Endothelial cell of umbilical vein (primary cell): ENCODE measurements around the gene EEF1AKMT3. TPM values are rescaled to one million over a fixed set of nuclear protein-coding genes. Genes with fewer than 3 reads are reported as not detected.

ENCODE experiments used
- BruUV-seq: library from RNA; stranded (reverse); fragments of 400-500 nt; replicated peaks from 2 replicates; lab custom pipeline; 2021; lab: Mats Ljungman, UMichigan
- CTCF ChIA-PET: fragments of 300-600, 350-600 bp; sonication (Branson Sonifier 250); formaldehyde crosslinking; loops from one replicate; lab custom pipeline; 2021; ENCODE audit warnings: antibody characterized with exemption, inconsistent platforms; lab: Charles Lee
- POLR2A ChIA-PET: fragments of 300-600, 350-600 bp; sonication (Branson Sonifier 250); formaldehyde crosslinking; loops from one replicate; lab custom pipeline; 2021; ENCODE audit warnings: antibody characterized with exemption, inconsistent platforms; lab: Charles Lee
- DNase-seq: peaks from one replicate; pipeline ENCODE4 v3.0.0-alpha.2; 2011; ENCODE audit warnings: low read depth, low spot score
- FAIRE-seq: peaks from 2 replicates; lab custom pipeline; 2011; peaks lifted over from hg19 to GRCh38; lab: Jason Lieb, UNC
- H2AFZ ChIP-seq: 2 replicates; pipeline ENCODE4 v1.6.0; 2012; ENCODE audit warnings: low read depth, low read length, control low read depth, inconsistent platforms
- H3K27ac ChIP-seq: 2 replicates; pipeline ENCODE4 v1.5.1; 2011; ENCODE audit warnings: low read depth, mild to moderate bottlenecking, control low read depth, low read length, moderate library complexity; ENCODE audit not compliant: insufficient read depth
- H3K27me3 ChIP-seq, 2 experiments: 2 replicates each; pipeline versions ENCODE4 v1.6.0 to v1.6.1; 2011; ENCODE audit warnings: low read length in 2 of 2, mixed read lengths in 1 of 2; ENCODE audit not compliant: control insufficient read depth in 2 of 2, insufficient read depth in 2 of 2
- H3K36me3 ChIP-seq, 2 experiments: 2 replicates in 1 of 2; 3 replicates in 1 of 2; pipeline ENCODE4 v1.5.1; 2011; ENCODE audit warnings: low read length in 2 of 2, mild to moderate bottlenecking in 1 of 2, moderate library complexity in 1 of 2; ENCODE audit not compliant: control insufficient read depth in 2 of 2, insufficient read depth in 2 of 2; ENCODE audit errors: extremely low read depth in 1 of 2
- H3K4me1 ChIP-seq: 3 replicates; pipeline ENCODE4 v1.5.1; 2011; ENCODE audit warnings: mild to moderate bottlenecking, low read length; ENCODE audit not compliant: control insufficient read depth, insufficient read depth; ENCODE audit errors: extremely low read depth
- H3K4me2 ChIP-seq: 2 replicates; pipeline ENCODE4 v1.6.1; 2011; ENCODE audit warnings: low read length, control low read depth, mixed read lengths; ENCODE audit not compliant: insufficient read depth
- H3K4me3 ChIP-seq, 3 experiments: fragments of 200-600 bp in 1 of 3; sonication (generic), shearing (Covaris generic) in 1 of 3; replicated peaks in 1 of 3; 2 replicates each; pipeline ENCODE4 v1.5.1; 2011 to 2016; ENCODE audit warnings: control low read depth in 3 of 3, low read length in 3 of 3, mild to moderate bottlenecking in 2 of 3, inconsistent platforms in 1 of 3, low read depth in 1 of 3, moderate library complexity in 1 of 3; ENCODE audit not compliant: insufficient read depth in 1 of 3
- H3K79me2 ChIP-seq: 2 replicates; pipeline ENCODE4 v1.6.0; 2012; ENCODE audit warnings: low read length, inconsistent platforms; ENCODE audit not compliant: control insufficient read depth, insufficient read depth
- H3K9ac ChIP-seq: replicated peaks from 2 replicates; pipeline ENCODE3; 2011; ENCODE audit warnings: low read length, control low read depth; ENCODE audit not compliant: insufficient read depth; ENCODE audit errors: extremely low read depth
- H3K9me1 ChIP-seq: replicated peaks from 3 replicates; pipeline ENCODE4 v1.6.0; 2011; ENCODE audit warnings: mild to moderate bottlenecking, low read length; ENCODE audit not compliant: control insufficient read depth, insufficient read depth; ENCODE audit errors: extremely low read depth
- H3K9me3 ChIP-seq: replicated peaks from 2 replicates; pipeline ENCODE4 v1.5.1; 2012; ENCODE audit warnings: low read length, inconsistent platforms; ENCODE audit not compliant: control insufficient read depth, insufficient read depth
- H4K20me1 ChIP-seq: replicated peaks from 2 replicates; pipeline ENCODE3; 2011; ENCODE audit warnings: mild to moderate bottlenecking, low read length; ENCODE audit not compliant: control insufficient read depth, insufficient read depth; ENCODE audit errors: extremely low read depth
- EZH2 ChIP-seq: IDR thresholded peaks from 2 replicates; pipeline ENCODE4 v1.6.1; 2012; ENCODE audit warnings: borderline replicate concordance, low read depth, mild to moderate bottlenecking, moderate library complexity, low read length, inconsistent platforms; ENCODE audit not compliant: severe bottlenecking
- FOS ChIP-seq: IDR thresholded peaks from 2 replicates; pipeline ENCODE4 v1.6.1; 2011; ENCODE audit warnings: mild to moderate bottlenecking, low read length, moderate library complexity, borderline replicate concordance; ENCODE audit not compliant: insufficient read depth
- GATA2 ChIP-seq: IDR thresholded peaks from 2 replicates; pipeline ENCODE4 v1.7.0; 2011; ENCODE audit warnings: low read depth, mild to moderate bottlenecking, moderate library complexity, mixed read lengths, low read length; ENCODE audit not compliant: insufficient read length, insufficient read depth
- JUN ChIP-seq: IDR thresholded peaks from 2 replicates; pipeline ENCODE4 v1.6.1; 2011; ENCODE audit warnings: borderline replicate concordance, low read depth; ENCODE audit not compliant: insufficient read length, insufficient read depth
- MYC ChIP-seq: IDR thresholded peaks from one replicate; pipeline ENCODE4 v1.6.1; 2011; ENCODE audit warnings: mild to moderate bottlenecking, low read depth, low read length
- POLR2A ChIP-seq: IDR thresholded peaks from 2 replicates; pipeline ENCODE4 v1.6.1; 2012; ENCODE audit warnings: low read depth, mild to moderate bottlenecking, control low read depth, low read length
- POLR2AphosphoS5 ChIP-seq: IDR thresholded peaks from 2 replicates; pipeline ENCODE4 v1.6.1; 2012; ENCODE audit warnings: low read depth, mild to moderate bottlenecking, control low read depth, low read length, moderate library complexity; ENCODE audit not compliant: insufficient read depth
- dilution Hi-C: fragments of 300-500 bp; cut with MboI; formaldehyde crosslinking; loops from one replicate; pipeline ENCODE4 v1.15.0; 2019; ENCODE audit warnings: low sequenced_read_pairs; ENCODE audit not compliant: extremely low pct_ligation_motif_present
- intact Hi-C: fragments of 100-400 bp; cut with micrococcal nuclease; formaldehyde crosslinking; loops from one replicate; pipeline ENCODE4 v1.10.0; 2022
- polyA plus RNA-seq, 4 experiments: library from polyadenylated mRNA; depleted of rRNA in 3 of 4; stranded (reverse) in 3 of 4; unstranded in 1 of 4; fragments of >200 nt; gene quantifications; 2 replicates each; pipeline versions ENCODE4 v1.2.1 to v1.2.3, GENCODE V29; 2011 to 2012; ENCODE audit warnings: missing spikeins in 1 of 4
- total RNA-seq: library from RNA; stranded (reverse); gene quantifications from 2 replicates; pipeline ENCODE4 v1.2.3, GENCODE V29; 2021
- TF ChIP-seq, protein P1 (sequence below): IDR thresholded peaks from 2 replicates; pipeline ENCODE4 v1.6.1; 2011; ENCODE audit not compliant: insufficient read depth, insufficient read length
- TF ChIP-seq, protein P2 (sequence below), 2 donors: IDR thresholded peaks; 1 replicate in 1 of 2; 2 replicates in 1 of 2; pipeline ENCODE4 v1.5.1; 2011; ENCODE audit warnings: low read length in 2 of 2, mild to moderate bottlenecking in 2 of 2, moderate library complexity in 2 of 2, control low read depth in 1 of 2, inconsistent platforms in 1 of 2, low read depth in 1 of 2; ENCODE audit not compliant: insufficient read depth in 1 of 2; ENCODE audit errors: extremely low read depth in 1 of 2

Gene EEF1AKMT3
- total and polyA plus RNA-seq, 2 donors (not counting 3 experiments of a cell fraction or from before 2014, with no cell fraction given) = 7.9 to 8.8 TPM

DNA sequence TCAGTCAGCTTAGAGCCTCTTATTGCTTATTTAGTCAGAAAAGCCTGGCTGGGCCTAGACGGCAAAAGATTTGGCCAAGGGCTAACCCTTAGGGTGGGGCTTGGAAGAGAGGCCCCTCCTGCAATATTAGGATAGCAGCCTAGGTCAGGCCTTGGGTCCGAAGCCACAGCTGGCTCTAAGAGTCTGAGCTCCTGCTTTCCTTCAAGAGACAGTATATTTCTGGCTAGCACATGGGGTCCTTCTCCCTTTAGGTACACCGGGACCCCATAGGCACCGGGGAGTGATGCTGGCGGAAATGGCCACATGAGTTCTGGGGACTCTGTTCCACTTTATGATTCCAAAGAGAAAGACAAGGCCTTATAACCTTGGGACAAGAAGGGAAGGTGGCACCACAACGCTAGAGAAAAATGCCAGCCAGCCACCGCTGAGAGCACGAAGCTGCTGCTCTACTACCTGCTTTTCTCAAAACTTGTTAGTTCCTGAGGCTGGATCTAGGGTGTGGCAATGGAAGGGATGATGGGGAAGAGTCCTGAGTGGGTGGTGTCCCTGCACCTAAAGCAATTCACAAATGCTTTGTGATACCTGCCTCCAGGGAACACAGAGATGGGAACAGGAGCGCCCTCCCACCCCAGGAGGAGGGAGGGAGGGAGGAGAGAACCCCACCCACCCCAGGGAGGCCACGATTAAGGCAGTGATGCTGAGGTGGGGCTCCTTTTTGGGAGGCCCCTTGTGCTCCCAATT lies 49.2 kb downstream of the EEF1AKMT3 start:
- no peak for DNase-seq
- Histone ChIP-seq H3K9me3 (no peaks in the 10 kb centered on the region), H3K79me2 (no peaks in the 10 kb centered on the region), H3K9ac (no peak overlapping the region), H3K9me1 (no peaks in the 10 kb centered on the region), H4K20me1 (no peaks in the 10 kb centered on the region), H3K4me1 (no peaks in the 10 kb centered on the region), H3K4me3 (no peak overlapping the region), H3K36me3 (peaks cover 20 to 56% of the 10 kb centered on the region in 2 experiments), H3K4me2 (no peak overlapping the region), H3K27me3 (no peaks in the 10 kb centered on the region), H2AFZ (no peak overlapping the region), H3K27ac (no peak overlapping the region)
- intact Hi-C loops (no loop called here), dilution Hi-C loops (no loop called here)
- TF ChIP-seq POLR2A (no peak), POLR2AphosphoS5 (no peak), EZH2 (no peak), GATA2 (no peak), FOS (no peak), JUN (no peak), MYC (no peak)
- TF ChIP-seq, protein P1, sequence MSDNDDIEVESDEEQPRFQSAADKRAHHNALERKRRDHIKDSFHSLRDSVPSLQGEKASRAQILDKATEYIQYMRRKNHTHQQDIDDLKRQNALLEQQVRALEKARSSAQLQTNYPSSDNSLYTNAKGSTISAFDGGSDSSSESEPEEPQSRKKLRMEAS = no peak
- TF ChIP-seq, protein P2, sequence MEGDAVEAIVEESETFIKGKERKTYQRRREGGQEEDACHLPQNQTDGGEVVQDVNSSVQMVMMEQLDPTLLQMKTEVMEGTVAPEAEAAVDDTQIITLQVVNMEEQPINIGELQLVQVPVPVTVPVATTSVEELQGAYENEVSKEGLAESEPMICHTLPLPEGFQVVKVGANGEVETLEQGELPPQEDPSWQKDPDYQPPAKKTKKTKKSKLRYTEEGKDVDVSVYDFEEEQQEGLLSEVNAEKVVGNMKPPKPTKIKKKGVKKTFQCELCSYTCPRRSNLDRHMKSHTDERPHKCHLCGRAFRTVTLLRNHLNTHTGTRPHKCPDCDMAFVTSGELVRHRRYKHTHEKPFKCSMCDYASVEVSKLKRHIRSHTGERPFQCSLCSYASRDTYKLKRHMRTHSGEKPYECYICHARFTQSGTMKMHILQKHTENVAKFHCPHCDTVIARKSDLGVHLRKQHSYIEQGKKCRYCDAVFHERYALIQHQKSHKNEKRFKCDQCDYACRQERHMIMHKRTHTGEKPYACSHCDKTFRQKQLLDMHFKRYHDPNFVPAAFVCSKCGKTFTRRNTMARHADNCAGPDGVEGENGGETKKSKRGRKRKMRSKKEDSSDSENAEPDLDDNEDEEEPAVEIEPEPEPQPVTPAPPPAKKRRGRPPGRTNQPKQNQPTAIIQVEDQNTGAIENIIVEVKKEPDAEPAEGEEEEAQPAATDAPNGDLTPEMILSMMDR (IDR thresholded peaks at IDR 0.05; ENCODE audit: extremely low read depth in 1 of 2, insufficient read depth in 1 of 2, low read depth in 1 of 2, low read length in 2 of 2) = no peak
- CTCF ChIA-PET = no interaction called here
- POLR2A ChIA-PET = no interaction called here
- BruUV-seq = no TSS peak
- FAIRE-seq = no peak
